HEK293T (cell line): ENCODE results near the gene XPR1.
"Not testable (repeated sequence)": the region's sequence is repeated elsewhere in the genome, so short reads cannot be mapped to it uniquely, and the experiment has no call there.

ENCODE experiments used
- ARNT ChIP-seq: fragments of 450-650 bp; IDR thresholded peaks from 2 replicates; pipeline ENCODE4 v1.6.1; 2017; ENCODE audit warnings: mild to moderate bottlenecking
- BHLHE40 ChIP-seq: fragments of 450-650 bp; IDR thresholded peaks from 2 replicates; pipeline ENCODE4 v1.6.1; 2016; ENCODE audit warnings: mild to moderate bottlenecking, moderate library complexity, borderline replicate concordance
- ELF4 ChIP-seq: fragments of 450-650 bp; IDR thresholded peaks from 2 replicates; pipeline ENCODE4 v1.6.1; 2017; ENCODE audit warnings: antibody characterized with exemption
- HDGF ChIP-seq: fragments of 450-650 bp; IDR thresholded peaks from 2 replicates; pipeline ENCODE4 v1.6.1; 2017; ENCODE audit warnings: antibody characterized with exemption, borderline replicate concordance
- SP1 ChIP-seq: fragments of 450-650 bp; IDR thresholded peaks from 2 replicates; pipeline ENCODE4 v1.6.1; 2017
- SUZ12 ChIP-seq: fragments of 450-650 bp; IDR thresholded peaks from 2 replicates; pipeline ENCODE4 v1.6.1; 2016; ENCODE audit warnings: mild to moderate bottlenecking
- TARDBP ChIP-seq: fragments of 450-650 bp; IDR thresholded peaks from 2 replicates; pipeline ENCODE4 v1.6.1; 2016
- ZNF384 ChIP-seq: fragments of 450-650 bp; IDR thresholded peaks from 2 replicates; pipeline ENCODE4 v1.6.1; 2016

DNA sequence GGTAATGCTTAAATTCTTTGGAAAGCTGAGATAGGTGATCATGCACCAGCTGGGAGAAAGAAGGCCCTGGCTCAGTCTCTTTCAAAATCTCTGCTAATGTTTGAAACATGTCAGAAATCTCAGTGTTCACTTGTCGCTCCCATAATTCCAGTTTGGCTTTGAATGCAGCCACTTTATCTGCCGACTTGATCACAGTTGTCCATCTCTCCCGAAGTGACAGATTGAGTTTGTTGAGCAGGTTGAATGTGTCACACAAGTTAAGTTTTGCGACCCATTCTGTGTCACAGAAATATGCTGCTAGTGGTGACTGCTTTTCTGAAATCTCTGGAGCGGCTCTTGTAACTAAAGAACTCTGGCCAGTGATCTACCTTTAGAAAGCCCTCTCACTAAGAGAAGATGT, 13.4 kb downstream of the XPR1 start:
- TF ChIP-seq TARDBP, SP1, ELF4, SUZ12, ZNF384, HDGF, BHLHE40, ARNT: not testable (repeated sequence)
